ENCODE results near the gene ZNF652.

DNA sequence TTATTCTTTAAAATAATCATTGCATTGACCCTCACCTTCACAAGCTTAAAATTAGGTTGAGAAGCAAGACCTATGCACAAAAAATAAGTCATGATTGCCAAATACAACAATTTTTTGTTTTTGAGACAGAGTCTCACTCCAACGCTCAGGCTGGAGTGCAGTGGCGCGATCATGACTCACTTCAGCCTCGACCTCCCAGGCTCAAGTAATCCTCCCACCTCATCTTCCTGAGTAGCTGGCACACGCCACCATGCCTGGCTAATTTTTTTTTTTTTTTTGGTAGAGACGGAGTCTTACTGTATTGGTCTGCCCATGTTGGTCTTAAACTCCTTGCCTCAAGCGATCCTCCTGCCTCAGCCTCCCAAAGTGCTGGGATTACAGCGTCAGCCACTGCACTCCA is 24.2 kb downstream of the ZNF652 start:
- TF ChIP-seq, protein P1, sequence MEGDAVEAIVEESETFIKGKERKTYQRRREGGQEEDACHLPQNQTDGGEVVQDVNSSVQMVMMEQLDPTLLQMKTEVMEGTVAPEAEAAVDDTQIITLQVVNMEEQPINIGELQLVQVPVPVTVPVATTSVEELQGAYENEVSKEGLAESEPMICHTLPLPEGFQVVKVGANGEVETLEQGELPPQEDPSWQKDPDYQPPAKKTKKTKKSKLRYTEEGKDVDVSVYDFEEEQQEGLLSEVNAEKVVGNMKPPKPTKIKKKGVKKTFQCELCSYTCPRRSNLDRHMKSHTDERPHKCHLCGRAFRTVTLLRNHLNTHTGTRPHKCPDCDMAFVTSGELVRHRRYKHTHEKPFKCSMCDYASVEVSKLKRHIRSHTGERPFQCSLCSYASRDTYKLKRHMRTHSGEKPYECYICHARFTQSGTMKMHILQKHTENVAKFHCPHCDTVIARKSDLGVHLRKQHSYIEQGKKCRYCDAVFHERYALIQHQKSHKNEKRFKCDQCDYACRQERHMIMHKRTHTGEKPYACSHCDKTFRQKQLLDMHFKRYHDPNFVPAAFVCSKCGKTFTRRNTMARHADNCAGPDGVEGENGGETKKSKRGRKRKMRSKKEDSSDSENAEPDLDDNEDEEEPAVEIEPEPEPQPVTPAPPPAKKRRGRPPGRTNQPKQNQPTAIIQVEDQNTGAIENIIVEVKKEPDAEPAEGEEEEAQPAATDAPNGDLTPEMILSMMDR (IDR thresholded peaks at IDR 0.05; ENCODE audit: low read depth, low read length), result no peak
- TF ChIP-seq EZH2phosphoT487 (IDR thresholded peaks at IDR 0.05; ENCODE audit: low read depth), result no peak

Measured in OCI-LY3 (cell line).